Hepatocyte (in vitro differentiated cells): ENCODE results near the gene GIMAP5.

Experiments
- CTCF ChIP-seq: fragments of 200-600 bp; sonication (generic); IDR thresholded peaks from 2 replicates; pipeline ENCODE4 v1.5.1; 2016; ENCODE audit warnings: antibody characterized with exemption, mild to moderate bottlenecking; ENCODE audit not compliant: poor library complexity
- EZH2phosphoT487 ChIP-seq: fragments of 200-600 bp; sonication (generic); IDR thresholded peaks from one replicate; pipeline ENCODE4 v1.6.1; 2018; ENCODE audit warnings: antibody characterized with exemption, mild to moderate bottlenecking, low read depth, moderate library complexity; ENCODE audit not compliant: unreplicated experiment, severe bottlenecking

GRCh38 chr7:150728011-150728410 lies 9.2 kb upstream of the GIMAP5 start:
- TF ChIP-seq CTCF = no peak
- no peak for TF ChIP-seq EZH2phosphoT487
